ENCODE data around the gene KRTAP19-7. TPM values are rescaled to one million over a fixed set of nuclear protein-coding genes. Genes with fewer than 3 reads are reported as not detected.

The KRTAP19-7 gene
- total RNA-seq, 1 donor from 2014 or later, result not detected

DNA sequence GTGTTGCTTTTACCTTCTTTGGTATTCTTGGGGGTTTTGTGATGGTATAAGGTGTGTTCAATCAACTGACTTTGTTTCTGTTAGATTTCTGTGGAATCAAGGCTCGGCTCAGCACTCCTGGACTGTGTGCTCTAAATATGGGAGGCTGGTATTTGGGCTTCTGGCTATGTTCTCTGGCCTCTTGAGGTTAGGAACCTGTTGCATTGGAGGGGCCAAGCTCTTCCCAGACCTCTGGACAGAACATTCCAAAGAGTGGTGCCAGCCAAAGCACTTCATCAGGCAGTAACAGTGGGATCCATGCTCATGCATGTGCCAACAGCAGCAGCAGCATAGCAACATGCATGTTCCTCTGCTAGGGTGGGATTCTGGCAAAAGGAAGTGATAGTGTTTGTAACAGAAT, 8.3 kb downstream of the KRTAP19-7 start:
- no peaks in the 10 kb centered on the region for H3K36me3 ChIP-seq
- TF ChIP-seq POLR2AphosphoS5 (IDR thresholded peaks at IDR 0.05; ENCODE audit: insufficient read depth in 1 of 2, low read depth in 1 of 2), result no peak
- TF ChIP-seq, protein P1, sequence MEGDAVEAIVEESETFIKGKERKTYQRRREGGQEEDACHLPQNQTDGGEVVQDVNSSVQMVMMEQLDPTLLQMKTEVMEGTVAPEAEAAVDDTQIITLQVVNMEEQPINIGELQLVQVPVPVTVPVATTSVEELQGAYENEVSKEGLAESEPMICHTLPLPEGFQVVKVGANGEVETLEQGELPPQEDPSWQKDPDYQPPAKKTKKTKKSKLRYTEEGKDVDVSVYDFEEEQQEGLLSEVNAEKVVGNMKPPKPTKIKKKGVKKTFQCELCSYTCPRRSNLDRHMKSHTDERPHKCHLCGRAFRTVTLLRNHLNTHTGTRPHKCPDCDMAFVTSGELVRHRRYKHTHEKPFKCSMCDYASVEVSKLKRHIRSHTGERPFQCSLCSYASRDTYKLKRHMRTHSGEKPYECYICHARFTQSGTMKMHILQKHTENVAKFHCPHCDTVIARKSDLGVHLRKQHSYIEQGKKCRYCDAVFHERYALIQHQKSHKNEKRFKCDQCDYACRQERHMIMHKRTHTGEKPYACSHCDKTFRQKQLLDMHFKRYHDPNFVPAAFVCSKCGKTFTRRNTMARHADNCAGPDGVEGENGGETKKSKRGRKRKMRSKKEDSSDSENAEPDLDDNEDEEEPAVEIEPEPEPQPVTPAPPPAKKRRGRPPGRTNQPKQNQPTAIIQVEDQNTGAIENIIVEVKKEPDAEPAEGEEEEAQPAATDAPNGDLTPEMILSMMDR (IDR thresholded peaks at IDR 0.05), result no peak
- TF ChIP-seq POLR2A (IDR thresholded peaks at IDR 0.05), result no peak
- H3K27ac ChIP-seq, result no peak overlapping the region
- H3K4me1 ChIP-seq, result no peaks in the 10 kb centered on the region
- H3K27me3 ChIP-seq, result no peaks in the 10 kb centered on the region
- no peaks in the 10 kb centered on the region for H3K9me3 ChIP-seq
- H3K4me3 ChIP-seq, result no peak overlapping the region
- no peak for DNase-seq (ENCODE audit: extremely low spot score in 2 of 2)
- intact Hi-C loops (cut with DNase I), result no loop called here

DNA sequence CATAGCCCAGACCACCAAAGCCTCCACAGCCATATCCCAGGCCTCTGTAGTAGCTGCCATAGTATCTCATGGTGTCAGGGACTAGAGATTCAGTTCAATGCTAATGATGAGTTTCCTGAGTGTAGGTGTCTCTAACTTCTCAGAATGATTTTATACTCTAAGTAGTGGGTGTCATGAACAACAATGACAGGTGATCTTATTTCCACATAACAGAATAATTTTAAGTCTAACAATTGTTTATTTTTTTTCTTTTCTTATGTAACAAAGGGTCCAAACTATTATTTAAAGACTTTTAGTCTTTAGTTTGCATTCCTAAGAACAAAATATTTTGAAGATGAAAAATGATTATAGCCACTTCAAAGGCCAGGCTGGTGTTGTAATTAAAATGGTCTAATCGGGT, 19.4 kb downstream of the KRTAP19-7 start, which contains the start of gene KRTAP19-6:
TSS of gene KRTAP19-6 (minus strand) at position 101 of the 400 bp plus-strand sequence. CDS start at position 70, 31 bp downstream.
- Histone ChIP-seq H3K27ac (no peak within 1 kb of the TSS), H3K27me3 (no peaks in the 10 kb centered on the region), H3K9me3 (no peaks in the 10 kb centered on the region), H3K4me1 (no peaks in the 10 kb centered on the region), H3K36me3 (no peaks in the 10 kb centered on the region), H3K4me3 (no peak within 1 kb of the TSS)
- DNase-seq (ENCODE audit: extremely low spot score in 2 of 2), result no peak
- intact Hi-C loops (cut with DNase I), result no loop called here
- TF ChIP-seq POLR2A (IDR thresholded peaks at IDR 0.05), result no peak
- TF ChIP-seq, protein P1 (IDR thresholded peaks at IDR 0.05), result no peak
- no peak for TF ChIP-seq POLR2AphosphoS5 (IDR thresholded peaks at IDR 0.05; ENCODE audit: insufficient read depth in 1 of 2, low read depth in 1 of 2)

DNA sequence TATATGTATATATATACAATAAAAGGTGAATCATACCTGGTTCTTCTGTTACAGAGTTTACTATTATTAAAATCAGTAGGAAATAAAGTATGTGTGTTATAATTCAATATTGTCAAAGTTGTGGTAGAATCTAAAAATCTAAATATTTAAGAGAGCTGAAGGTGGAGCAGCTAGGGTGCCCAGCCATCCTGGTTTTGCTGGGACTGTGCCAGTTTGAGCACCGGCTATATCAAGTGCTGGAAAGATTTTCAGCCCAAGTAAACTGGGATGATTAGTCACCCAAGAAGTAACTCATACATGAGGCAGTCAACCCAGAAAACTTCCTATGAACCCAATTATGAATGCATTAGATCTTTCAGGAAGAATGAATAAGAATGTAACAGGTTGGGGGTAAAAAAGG, 42.2 kb downstream of the KRTAP19-7 start:
- H3K27ac ChIP-seq, result no peak overlapping the region
- no peak for DNase-seq (ENCODE audit: extremely low spot score in 2 of 2)
- no peak overlapping the region for H3K4me3 ChIP-seq
- intact Hi-C loops (cut with DNase I), result no loop called here
- H3K4me1 ChIP-seq, result no peaks in the 10 kb centered on the region
- H3K27me3 ChIP-seq, result no peaks in the 10 kb centered on the region
- TF ChIP-seq, protein P1 (IDR thresholded peaks at IDR 0.05), result no peak
- TF ChIP-seq POLR2AphosphoS5 (IDR thresholded peaks at IDR 0.05; ENCODE audit: insufficient read depth in 1 of 2, low read depth in 1 of 2) (no peak), POLR2A (IDR thresholded peaks at IDR 0.05) (no peak)
- H3K9me3 ChIP-seq, result no peaks in the 10 kb centered on the region
- H3K36me3 ChIP-seq, result no peaks in the 10 kb centered on the region

DNA sequence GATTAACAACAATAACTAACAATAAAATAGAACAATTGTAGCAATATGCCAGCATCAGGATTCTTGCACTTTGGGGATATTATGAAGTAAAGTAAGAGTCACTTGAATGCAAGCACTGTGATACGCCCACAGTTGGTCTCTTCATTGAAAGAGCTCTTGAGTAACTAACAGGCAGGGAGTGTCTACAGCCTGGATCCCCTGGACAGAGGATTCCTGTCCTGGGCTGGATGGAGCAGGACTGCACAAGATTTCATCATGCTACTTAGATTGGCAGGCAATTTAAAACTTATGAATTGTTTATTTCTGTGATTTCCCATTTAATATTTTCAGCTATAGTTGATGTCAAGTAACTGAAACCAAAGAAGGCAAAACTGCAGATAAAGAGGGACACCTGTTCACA, 45.4 kb downstream of the KRTAP19-7 start:
- no peak for DNase-seq (ENCODE audit: extremely low spot score in 2 of 2)
- Histone ChIP-seq H3K27me3 (no peaks in the 10 kb centered on the region), H3K9me3 (no peaks in the 10 kb centered on the region), H3K4me1 (no peaks in the 10 kb centered on the region), H3K4me3 (no peak overlapping the region), H3K36me3 (no peaks in the 10 kb centered on the region), H3K27ac (no peak overlapping the region)
- TF ChIP-seq POLR2A (IDR thresholded peaks at IDR 0.05), result no peak
- TF ChIP-seq, protein P1 (IDR thresholded peaks at IDR 0.05), result no peak
- no peak for TF ChIP-seq POLR2AphosphoS5 (IDR thresholded peaks at IDR 0.05; ENCODE audit: insufficient read depth in 1 of 2, low read depth in 1 of 2)
- intact Hi-C loops (cut with DNase I), result no loop called here

Small RNA genes lying within 50 kb of the gene (small RNA-seq; reads per million reads assigned to genes)
- gene AP000567.1 (not detected), gene KRTAP19-10P (not detected), gene KRTAP19-11P (not detected), gene KRTAP22-1 (not detected), gene KRTAP22-2 (not detected)

Other genes with a start within 250 kb of the KRTAP19-7 start
- not detected for gene KRTAP26-1, start 241.0 kb downstream of the KRTAP19-7 start, total RNA-seq
- gene KRTAP27-1, start 223.6 kb downstream of the KRTAP19-7 start, total RNA-seq, result not detected
- gene KRTAP23-1, start 212.7 kb downstream of the KRTAP19-7 start, total RNA-seq, result not detected
- not detected for gene KRTAP13-2, start 189.0 kb downstream of the KRTAP19-7 start, total RNA-seq
- gene KRTAP13-1, start 165.3 kb downstream of the KRTAP19-7 start, total RNA-seq, result not detected
- not detected for gene KRTAP13-3, start 135.4 kb downstream of the KRTAP19-7 start, total RNA-seq
- not detected for gene KRTAP13-4, start 131.1 kb downstream of the KRTAP19-7 start, total RNA-seq
- not detected for gene KRTAP15-1, start 121.0 kb downstream of the KRTAP19-7 start, total RNA-seq
- gene KRTAP19-1, start 80.9 kb downstream of the KRTAP19-7 start, total RNA-seq, result not detected
- not detected for gene KRTAP19-2, start 73.9 kb downstream of the KRTAP19-7 start, total RNA-seq
- not detected for gene KRTAP19-3, start 69.3 kb downstream of the KRTAP19-7 start, total RNA-seq
- gene KRTAP19-4, start 64.1 kb downstream of the KRTAP19-7 start, total RNA-seq, result not detected
- not detected for gene KRTAP19-5, start 59.2 kb downstream of the KRTAP19-7 start, total RNA-seq
- gene KRTAP19-6, start 19.4 kb downstream of the KRTAP19-7 start, total RNA-seq, result not detected
- not detected for gene KRTAP22-2, start 29.1 kb upstream of the KRTAP19-7 start, total RNA-seq
- gene KRTAP6-3, start 31.1 kb upstream of the KRTAP19-7 start, total RNA-seq, result not detected
- gene KRTAP6-2, start 37.6 kb upstream of the KRTAP19-7 start, total RNA-seq, result not detected
- not detected for gene KRTAP22-1, start 39.8 kb upstream of the KRTAP19-7 start, total RNA-seq
- not detected for gene KRTAP6-1, start 52.6 kb upstream of the KRTAP19-7 start, total RNA-seq
- not detected for gene KRTAP20-1, start 55.1 kb upstream of the KRTAP19-7 start, total RNA-seq
- not detected for gene KRTAP20-4, start 59.3 kb upstream of the KRTAP19-7 start, total RNA-seq
- not detected for gene KRTAP20-2, start 73.9 kb upstream of the KRTAP19-7 start, total RNA-seq
- not detected for gene KRTAP20-3, start 81.5 kb upstream of the KRTAP19-7 start, total RNA-seq
- not detected for gene KRTAP21-3, start 157.5 kb upstream of the KRTAP19-7 start, total RNA-seq
- gene KRTAP21-2, start 185.9 kb upstream of the KRTAP19-7 start, total RNA-seq, result not detected
- gene KRTAP21-1, start 194.1 kb upstream of the KRTAP19-7 start, total RNA-seq, result not detected

Measured in vagina (tissue), 2 donors.